ENCODE measurements around the gene CPNE4.
A peak's percentile ranks its signal among the peaks of the same experiment; 100 is the strongest.
"Not testable (repeated sequence)": the region's sequence is repeated elsewhere in the genome, so short reads cannot be mapped to it uniquely, and the experiment has no call there.

Gene CPNE4

DNA sequence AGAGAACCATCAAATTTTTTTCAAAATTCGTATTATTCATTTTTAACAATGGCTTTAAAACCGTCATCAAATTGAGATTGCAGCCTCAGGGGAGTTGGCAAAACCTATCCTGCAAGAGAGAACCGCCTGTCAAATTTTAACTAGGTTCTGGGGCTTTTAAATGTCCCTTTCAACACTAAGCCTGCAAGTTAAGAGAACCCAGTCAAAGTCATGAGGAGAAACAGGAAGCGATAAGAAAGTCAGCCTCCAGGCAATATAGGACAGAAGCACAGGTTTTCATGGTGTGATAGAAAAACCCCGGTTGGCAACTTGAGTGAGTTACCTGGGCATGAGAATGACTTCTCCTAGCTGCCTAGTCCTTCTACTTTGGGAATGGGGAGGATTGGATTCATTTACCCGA is 59.8 kb downstream of the CPNE4 start:
- no peaks in the 10 kb centered on the region for H3K4me1 ChIP-seq (ENCODE audit: insufficient read depth, poor library complexity, severe bottlenecking)
- TF ChIP-seq, protein P1, sequence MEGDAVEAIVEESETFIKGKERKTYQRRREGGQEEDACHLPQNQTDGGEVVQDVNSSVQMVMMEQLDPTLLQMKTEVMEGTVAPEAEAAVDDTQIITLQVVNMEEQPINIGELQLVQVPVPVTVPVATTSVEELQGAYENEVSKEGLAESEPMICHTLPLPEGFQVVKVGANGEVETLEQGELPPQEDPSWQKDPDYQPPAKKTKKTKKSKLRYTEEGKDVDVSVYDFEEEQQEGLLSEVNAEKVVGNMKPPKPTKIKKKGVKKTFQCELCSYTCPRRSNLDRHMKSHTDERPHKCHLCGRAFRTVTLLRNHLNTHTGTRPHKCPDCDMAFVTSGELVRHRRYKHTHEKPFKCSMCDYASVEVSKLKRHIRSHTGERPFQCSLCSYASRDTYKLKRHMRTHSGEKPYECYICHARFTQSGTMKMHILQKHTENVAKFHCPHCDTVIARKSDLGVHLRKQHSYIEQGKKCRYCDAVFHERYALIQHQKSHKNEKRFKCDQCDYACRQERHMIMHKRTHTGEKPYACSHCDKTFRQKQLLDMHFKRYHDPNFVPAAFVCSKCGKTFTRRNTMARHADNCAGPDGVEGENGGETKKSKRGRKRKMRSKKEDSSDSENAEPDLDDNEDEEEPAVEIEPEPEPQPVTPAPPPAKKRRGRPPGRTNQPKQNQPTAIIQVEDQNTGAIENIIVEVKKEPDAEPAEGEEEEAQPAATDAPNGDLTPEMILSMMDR (IDR thresholded peaks at IDR 0.05; ENCODE audit: poor library complexity, severe bottlenecking): no peak
- H3K27me3 ChIP-seq (ENCODE audit: insufficient read depth, poor library complexity, severe bottlenecking): no peaks in the 10 kb centered on the region
- DNase-seq (ENCODE audit: low spot score) (no peak), ATAC-seq (ENCODE audit: low read depth) (0 out of 3 replicates have a peak, but pooled peaks have one; percentile 25)
- no peak overlapping the region for H3K4me3 ChIP-seq (ENCODE audit: severe bottlenecking)
- H3K9me3 ChIP-seq (ENCODE audit: severe bottlenecking): no peaks in the 10 kb centered on the region
- H3K36me3 ChIP-seq (ENCODE audit: low read depth): no peaks in the 10 kb centered on the region
- H3K27ac ChIP-seq (ENCODE audit: poor library complexity, severe bottlenecking): no peak overlapping the region

DNA sequence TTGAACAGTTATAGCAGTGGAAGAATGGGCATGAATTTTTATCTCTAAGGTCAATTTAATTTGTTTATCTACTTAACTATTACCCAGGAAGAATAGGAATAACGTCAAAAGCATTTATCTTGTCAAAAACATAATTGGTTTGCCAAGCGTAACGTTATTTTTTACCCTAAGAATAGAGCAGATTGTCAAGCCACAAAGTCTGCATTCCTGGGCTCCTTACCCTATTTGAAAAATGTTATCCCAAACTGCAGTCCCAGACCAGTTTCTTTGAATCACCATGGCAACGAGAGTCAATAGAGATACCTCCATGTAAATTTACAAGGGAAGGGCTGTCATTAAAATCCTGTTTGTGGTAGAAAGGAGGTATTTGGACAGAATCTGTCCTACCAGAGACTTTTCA is 61.1 kb downstream of the CPNE4 start:
- Histone ChIP-seq H3K27me3 (ENCODE audit: insufficient read depth, poor library complexity, severe bottlenecking) (no peaks in the 10 kb centered on the region), H3K27ac (ENCODE audit: poor library complexity, severe bottlenecking) (no peak overlapping the region), H3K4me1 (ENCODE audit: insufficient read depth, poor library complexity, severe bottlenecking) (no peaks in the 10 kb centered on the region), H3K4me3 (ENCODE audit: severe bottlenecking) (no peak overlapping the region), H3K9me3 (ENCODE audit: severe bottlenecking) (no peaks in the 10 kb centered on the region), H3K36me3 (ENCODE audit: low read depth) (no peaks in the 10 kb centered on the region)
- TF ChIP-seq, protein P1 (IDR thresholded peaks at IDR 0.05; ENCODE audit: poor library complexity, severe bottlenecking): no peak
- DNase-seq (ENCODE audit: low spot score): no peak
- ATAC-seq (ENCODE audit: low read depth): no peak

DNA sequence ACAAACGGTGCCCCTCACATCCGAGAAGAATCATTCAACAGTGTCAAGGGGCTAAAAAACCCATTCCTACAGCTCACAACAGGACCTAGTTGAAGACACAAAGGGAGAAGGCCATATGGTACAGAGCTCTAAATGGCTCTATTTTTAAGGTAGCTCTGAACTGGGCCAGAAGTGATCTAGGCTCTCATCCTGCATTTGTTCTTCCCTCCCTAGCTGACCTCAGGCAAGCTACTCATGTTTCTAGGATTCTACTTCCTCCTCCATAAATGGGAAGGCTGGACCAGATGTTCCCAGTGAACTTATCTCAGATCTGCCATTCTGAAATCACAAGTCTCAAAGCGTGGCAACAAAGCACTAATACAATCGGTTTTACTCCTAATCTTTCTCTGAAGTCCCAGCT is 62.3 kb downstream of the CPNE4 start:
- no peak for ATAC-seq (ENCODE audit: low read depth)

DNA sequence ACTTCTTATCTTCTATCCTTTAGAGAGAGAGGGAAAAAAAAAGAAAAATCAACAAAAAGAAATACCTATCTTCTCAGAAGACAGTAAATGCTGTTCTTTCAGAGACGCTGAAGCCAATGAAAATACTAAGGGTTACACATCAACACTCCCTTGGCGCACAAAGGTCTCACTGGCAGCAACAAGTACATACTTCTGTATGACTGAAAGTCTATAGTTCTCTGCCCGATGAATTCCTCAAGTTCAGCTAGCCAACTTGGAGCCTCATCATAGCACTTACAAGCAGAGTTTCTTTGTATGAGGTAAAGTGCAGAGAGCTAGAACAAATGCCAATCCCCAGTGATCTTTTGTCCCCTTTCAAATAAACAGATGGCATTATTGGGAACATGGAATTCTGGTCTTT is 62.7 kb downstream of the CPNE4 start:
- no peaks in the 10 kb centered on the region for H3K9me3 ChIP-seq (ENCODE audit: severe bottlenecking)
- no peaks in the 10 kb centered on the region for H3K36me3 ChIP-seq (ENCODE audit: low read depth)
- H3K27me3 ChIP-seq (ENCODE audit: insufficient read depth, poor library complexity, severe bottlenecking): no peaks in the 10 kb centered on the region
- TF ChIP-seq, protein P1 (IDR thresholded peaks at IDR 0.05; ENCODE audit: poor library complexity, severe bottlenecking): no peak
- no peaks in the 10 kb centered on the region for H3K4me1 ChIP-seq (ENCODE audit: insufficient read depth, poor library complexity, severe bottlenecking)
- no peak for DNase-seq (ENCODE audit: low spot score)
- no peak overlapping the region for H3K27ac ChIP-seq (ENCODE audit: poor library complexity, severe bottlenecking)
- ATAC-seq (ENCODE audit: low read depth): no peak
- no peak overlapping the region for H3K4me3 ChIP-seq (ENCODE audit: severe bottlenecking)

More for the DNA sequence above, 62.3 kb downstream of the CPNE4 start:
- no peaks in the 10 kb centered on the region for H3K27me3 ChIP-seq (ENCODE audit: insufficient read depth, poor library complexity, severe bottlenecking)
- TF ChIP-seq, protein P1 (IDR thresholded peaks at IDR 0.05; ENCODE audit: poor library complexity, severe bottlenecking): no peak
- H3K4me3 ChIP-seq (ENCODE audit: severe bottlenecking): no peak overlapping the region
- H3K27ac ChIP-seq (ENCODE audit: poor library complexity, severe bottlenecking): no peak overlapping the region
- H3K4me1 ChIP-seq (ENCODE audit: insufficient read depth, poor library complexity, severe bottlenecking): no peaks in the 10 kb centered on the region
- no peaks in the 10 kb centered on the region for H3K9me3 ChIP-seq (ENCODE audit: severe bottlenecking)
- H3K36me3 ChIP-seq (ENCODE audit: low read depth): no peaks in the 10 kb centered on the region
- DNase-seq (ENCODE audit: low spot score): no peak

DNA sequence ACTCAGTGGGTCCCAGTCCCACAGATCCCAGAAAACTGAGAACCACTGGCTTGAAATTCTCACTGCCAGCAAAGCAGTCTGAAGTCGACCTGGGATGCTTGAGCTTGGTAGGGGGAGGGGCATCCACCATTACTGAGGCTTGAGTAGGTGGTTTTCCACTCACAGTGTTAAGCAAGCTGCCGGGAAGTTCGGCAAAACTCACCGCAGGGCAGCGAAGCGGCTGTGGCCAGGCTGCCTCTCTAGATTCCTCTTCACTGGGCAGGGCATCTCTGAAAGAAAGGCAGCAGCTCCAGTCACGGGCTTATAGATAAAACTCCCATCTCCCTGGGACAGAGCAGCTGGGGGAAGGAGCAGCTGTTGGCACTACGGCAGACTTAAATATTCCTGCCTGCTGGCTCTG is 71.4 kb downstream of the CPNE4 start:
- not testable (repeated sequence) for ATAC-seq (ENCODE audit: low read depth)

More for the DNA sequence above, 71.4 kb downstream of the CPNE4 start:
- not testable (repeated sequence) for DNase-seq (ENCODE audit: low spot score); H3K9me3 ChIP-seq (ENCODE audit: severe bottlenecking); H3K36me3 ChIP-seq (ENCODE audit: low read depth); H3K4me3 ChIP-seq (ENCODE audit: severe bottlenecking); H3K4me1 ChIP-seq (ENCODE audit: insufficient read depth, poor library complexity, severe bottlenecking); H3K27ac ChIP-seq (ENCODE audit: poor library complexity, severe bottlenecking); H3K27me3 ChIP-seq (ENCODE audit: insufficient read depth, poor library complexity, severe bottlenecking)
